Mucosa of stomach (tissue), 1 donor: ENCODE measurements around the gene SCUBE1.

Experiments
- H3K27me3 ChIP-seq: one replicate; pipeline ENCODE4 v1.7.0; 2013; ENCODE audit warnings: mild to moderate bottlenecking, low read length; ENCODE audit not compliant: control insufficient read depth, insufficient read depth
- H3K36me3 ChIP-seq: one replicate; pipeline ENCODE4 v1.7.0; 2013; ENCODE audit warnings: low read length; ENCODE audit not compliant: control insufficient read depth, insufficient read depth
- H3K4me1 ChIP-seq: one replicate; pipeline ENCODE4 v1.7.0; 2013; ENCODE audit warnings: mild to moderate bottlenecking, low read length; ENCODE audit not compliant: control insufficient read depth, insufficient read depth
- H3K4me3 ChIP-seq: one replicate; pipeline ENCODE4 v1.7.0; 2013; ENCODE audit warnings: low read length
- H3K9ac ChIP-seq: one replicate; pipeline ENCODE4 v1.7.0; 2013; ENCODE audit warnings: mild to moderate bottlenecking, low read length, moderate library complexity
- H3K9me3 ChIP-seq: one replicate; pipeline ENCODE4 v1.7.0; 2013; ENCODE audit warnings: mild to moderate bottlenecking, low read length, moderate library complexity; ENCODE audit not compliant: control insufficient read depth
- donor health status: Pancreatic carcinoma.

The SCUBE1 gene

GRCh38 chr22:43295660-43296059, 47.5 kb downstream of the SCUBE1 start:
- no peak overlapping the region for H3K9ac ChIP-seq
- peaks cover 2% of the 10 kb centered on the region for H3K27me3 ChIP-seq
- H3K9me3 ChIP-seq = no peaks in the 10 kb centered on the region
- H3K4me1 ChIP-seq = peaks cover 22% of the 10 kb centered on the region
- H3K36me3 ChIP-seq = no peaks in the 10 kb centered on the region
- no peak overlapping the region for H3K4me3 ChIP-seq

- Histone ChIP-seq H3K9me3 (no peaks in the 10 kb centered on the region), H3K9ac (no peak overlapping the region), H3K4me3 (no peak overlapping the region), H3K27me3 (peaks cover 3% of the 10 kb centered on the region), H3K36me3 (no peaks in the 10 kb centered on the region), H3K4me1 (peaks cover 22% of the 10 kb centered on the region)
Observed at GRCh38 chr22:43295173-43295572, 48.0 kb downstream of the SCUBE1 start.

DNA sequence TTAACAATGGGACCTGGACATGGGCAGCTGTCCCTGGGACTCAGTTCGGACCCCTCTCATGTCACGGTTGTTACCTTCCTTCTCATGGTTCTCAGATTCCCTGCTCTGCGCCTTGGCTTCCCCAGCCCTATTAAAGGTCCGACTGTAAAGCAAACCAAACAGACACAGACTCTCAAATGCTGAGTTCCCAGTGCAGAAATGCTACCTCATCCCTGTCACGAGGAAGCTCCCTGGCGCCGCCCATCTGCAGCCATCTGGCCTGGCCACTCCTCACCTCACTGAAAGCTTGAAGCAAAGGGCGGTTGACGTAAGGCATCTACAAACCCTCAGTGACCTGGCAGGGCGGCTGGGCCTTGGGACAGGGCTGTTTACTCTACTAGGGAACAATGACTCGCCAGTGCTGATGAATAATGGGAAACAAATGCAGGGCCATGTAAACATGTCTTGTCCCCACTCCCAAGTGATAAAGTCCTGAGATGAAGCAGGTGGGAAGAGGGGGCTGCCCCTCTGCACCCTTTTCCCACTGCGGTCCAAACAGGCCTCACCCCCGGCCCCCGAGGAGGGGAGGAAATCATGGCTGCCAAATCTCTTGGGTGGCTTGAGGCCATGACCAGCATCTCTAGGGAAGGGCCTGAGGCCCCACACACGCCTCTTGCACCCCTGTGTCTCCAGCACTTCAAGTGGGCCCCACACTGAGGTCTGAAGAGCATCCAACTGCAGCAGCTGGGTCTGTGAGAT, 49.3 kb downstream of the SCUBE1 start:
- Histone ChIP-seq H3K9ac (no peak overlapping the region), H3K36me3 (no peaks in the 10 kb centered on the region), H3K4me1 (peaks cover 22% of the 10 kb centered on the region), H3K4me3 (no peak overlapping the region), H3K27me3 (peaks cover 3% of the 10 kb centered on the region), H3K9me3 (no peaks in the 10 kb centered on the region)

- Histone ChIP-seq H3K9ac (no peak overlapping the region), H3K27me3 (peaks cover 3% of the 10 kb centered on the region), H3K9me3 (no peaks in the 10 kb centered on the region), H3K4me3 (no peak overlapping the region), H3K4me1 (peaks cover 22% of the 10 kb centered on the region), H3K36me3 (no peaks in the 10 kb centered on the region)
Observed at GRCh38 chr22:43293259-43293654, 49.9 kb downstream of the SCUBE1 start.

DNA sequence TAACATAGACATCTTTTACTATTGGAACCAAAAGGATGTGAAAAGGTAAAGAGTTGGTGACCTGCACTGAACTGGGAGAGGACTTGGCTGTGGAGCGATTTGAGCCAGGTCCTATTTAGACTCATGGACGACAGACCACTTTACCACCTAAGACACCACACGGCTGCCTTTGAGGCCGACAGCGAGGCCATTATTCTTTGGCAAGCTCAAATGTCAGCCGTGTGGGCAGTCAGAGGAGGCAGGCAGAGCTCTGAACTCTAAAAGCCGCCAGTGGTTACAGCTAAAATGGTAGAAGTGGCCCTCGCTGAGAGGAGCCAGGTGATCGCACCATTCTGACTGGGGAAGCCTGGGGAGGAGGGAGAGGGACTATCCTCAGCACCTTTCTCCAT, 50.5 kb downstream of the SCUBE1 start:
- Histone ChIP-seq H3K4me3 (no peak overlapping the region), H3K27me3 (peaks cover 3% of the 10 kb centered on the region), H3K9me3 (no peaks in the 10 kb centered on the region), H3K36me3 (no peaks in the 10 kb centered on the region), H3K4me1 (peaks cover 22% of the 10 kb centered on the region), H3K9ac (no peak overlapping the region)

GRCh38 chr22:43291381-43291780, 51.8 kb downstream of the SCUBE1 start:
- no peaks in the 10 kb centered on the region for H3K36me3 ChIP-seq
- H3K27me3 ChIP-seq = peaks cover 3% of the 10 kb centered on the region
- peaks cover 22% of the 10 kb centered on the region for H3K4me1 ChIP-seq

GRCh38 chr22:43289976-43290721, 53.0 kb downstream of the SCUBE1 start:
- H3K9me3 ChIP-seq = no peaks in the 10 kb centered on the region
- no peaks in the 10 kb centered on the region for H3K36me3 ChIP-seq
- H3K4me1 ChIP-seq = peaks cover 22% of the 10 kb centered on the region
- H3K4me3 ChIP-seq = no peak overlapping the region
- peaks cover 6% of the 10 kb centered on the region for H3K27me3 ChIP-seq
- H3K9ac ChIP-seq = no peak overlapping the region

More at GRCh38 chr22:43291381-43291780, 51.8 kb downstream of the SCUBE1 start:
- no peaks in the 10 kb centered on the region for H3K9me3 ChIP-seq
- no peak overlapping the region for H3K9ac ChIP-seq
- H3K4me3 ChIP-seq = no peak overlapping the region

DNA sequence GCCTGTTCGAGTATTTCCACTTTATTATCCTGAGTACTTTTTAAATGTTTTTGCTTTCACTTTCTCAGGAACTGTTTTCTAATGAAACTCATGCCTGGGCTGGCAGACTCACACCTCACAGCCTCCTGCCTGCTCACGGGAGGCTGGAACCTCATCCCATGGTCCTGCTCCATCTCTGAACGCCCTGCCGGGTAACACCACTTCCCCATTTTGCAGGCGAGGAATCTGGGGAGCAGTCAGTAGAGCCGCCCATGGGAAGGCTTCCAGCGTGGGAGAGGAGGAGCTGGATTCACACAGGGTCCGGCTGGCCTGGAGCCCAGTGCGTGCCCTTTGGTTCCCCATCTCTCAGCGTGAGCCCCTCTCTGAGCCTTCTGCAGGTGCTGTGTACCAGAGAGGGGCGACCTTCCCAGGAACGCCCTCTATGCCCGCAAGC, 53.6 kb downstream of the SCUBE1 start:
- Histone ChIP-seq H3K36me3 (no peaks in the 10 kb centered on the region), H3K4me3 (no peak overlapping the region), H3K9ac (peak overlapping the region; percentile 22), H3K9me3 (no peaks in the 10 kb centered on the region), H3K27me3 (peaks cover 6% of the 10 kb centered on the region), H3K4me1 (peaks cover 17% of the 10 kb centered on the region)

DNA sequence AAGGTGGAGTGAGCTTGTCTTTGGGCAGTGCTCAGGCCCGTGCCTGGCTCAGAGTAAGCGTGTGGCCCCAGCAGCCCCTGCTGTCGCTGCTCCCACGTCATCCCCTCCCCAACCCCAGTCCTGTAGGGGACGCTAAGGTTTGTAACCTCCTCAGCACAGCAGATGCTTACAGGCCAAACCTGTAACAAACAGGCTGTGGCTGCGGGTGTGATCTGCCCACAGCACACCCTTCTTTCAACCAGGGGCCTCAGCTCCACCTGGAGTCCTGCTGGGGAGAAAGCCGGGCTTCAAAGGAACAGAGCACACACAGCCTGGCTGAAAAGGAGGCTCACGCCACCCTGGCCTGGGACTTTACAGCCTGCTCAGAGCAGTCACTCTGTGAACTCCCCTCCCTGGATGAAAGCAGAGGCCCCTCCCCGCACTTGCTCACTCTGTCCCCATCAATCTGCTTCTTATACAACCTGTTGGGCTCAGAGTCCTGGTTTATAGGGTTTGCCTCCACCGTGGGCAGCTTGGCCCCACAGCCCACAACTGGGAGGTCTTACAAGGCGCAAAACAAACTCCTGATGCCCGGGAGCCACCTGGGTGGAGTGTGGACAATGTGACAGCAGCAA, 54.3 kb downstream of the SCUBE1 start:
- Histone ChIP-seq H3K4me1 (peaks cover 11% of the 10 kb centered on the region), H3K9ac (peak overlapping the region; percentile 22), H3K4me3 (no peak overlapping the region), H3K9me3 (no peaks in the 10 kb centered on the region), H3K27me3 (peaks cover 6% of the 10 kb centered on the region), H3K36me3 (no peaks in the 10 kb centered on the region)

- no peaks in the 10 kb centered on the region for H3K36me3 ChIP-seq
- H3K4me1 ChIP-seq = peaks cover 10% of the 10 kb centered on the region
Observed at GRCh38 chr22:43288378-43288777, 54.8 kb downstream of the SCUBE1 start.

DNA sequence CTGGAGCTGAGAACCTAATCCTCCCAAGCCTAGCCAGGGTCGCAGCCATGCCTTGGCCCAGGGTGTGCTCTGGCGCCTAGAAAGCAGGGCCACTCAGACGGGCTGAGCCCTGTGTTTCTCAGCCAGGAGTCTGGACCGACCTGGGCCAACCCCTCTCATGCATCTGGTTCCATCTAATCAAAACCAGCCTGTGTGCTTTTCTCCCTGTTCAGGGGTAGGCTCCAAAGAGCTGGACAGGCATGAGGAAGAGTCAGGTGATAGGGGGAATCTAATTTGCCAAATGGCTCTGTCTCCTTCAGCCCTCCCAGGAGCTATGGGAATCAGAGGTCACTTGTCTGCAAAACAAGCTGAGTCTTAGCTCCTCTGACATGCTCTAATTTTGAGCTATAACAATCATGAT, 55.7 kb downstream of the SCUBE1 start:
- H3K4me1 ChIP-seq = peaks cover 1% of the 10 kb centered on the region
- no peak overlapping the region for H3K4me3 ChIP-seq
- no peaks in the 10 kb centered on the region for H3K9me3 ChIP-seq
- peaks cover 6% of the 10 kb centered on the region for H3K27me3 ChIP-seq
- no peak overlapping the region for H3K9ac ChIP-seq
- H3K36me3 ChIP-seq = no peaks in the 10 kb centered on the region

More at GRCh38 chr22:43288378-43288777, 54.8 kb downstream of the SCUBE1 start:
- H3K27me3 ChIP-seq = peaks cover 6% of the 10 kb centered on the region
- no peak overlapping the region for H3K4me3 ChIP-seq
- H3K9me3 ChIP-seq = no peaks in the 10 kb centered on the region
- no peak overlapping the region for H3K9ac ChIP-seq

DNA sequence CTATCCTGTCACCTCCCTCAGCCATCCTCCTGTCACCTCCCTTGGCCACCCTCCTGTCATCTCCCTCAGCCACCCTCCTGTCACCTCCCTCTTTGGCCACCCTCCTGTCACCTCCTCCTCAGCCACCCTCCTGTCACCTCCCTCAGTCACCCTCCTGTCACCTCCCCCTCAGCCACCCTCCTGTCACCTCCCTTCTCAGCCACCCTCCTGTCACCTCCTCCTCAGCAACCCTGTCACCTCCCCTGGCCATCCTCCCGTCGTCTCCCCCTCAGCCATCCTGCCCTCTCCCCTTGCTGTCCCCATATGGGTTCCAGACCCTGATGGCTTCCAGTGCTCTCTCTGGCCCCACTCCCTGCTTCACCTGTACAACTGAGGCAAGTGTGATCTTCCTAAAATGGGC, 61.8 kb downstream of the SCUBE1 start:
- Histone ChIP-seq H3K4me1 (peaks cover 7% of the 10 kb centered on the region), H3K36me3 (no peaks in the 10 kb centered on the region), H3K4me3 (no peak overlapping the region), H3K27me3 (peaks cover 3% of the 10 kb centered on the region), H3K9me3 (no peaks in the 10 kb centered on the region), H3K9ac (no peak overlapping the region)
